LNCAP (cell line): ENCODE data around the gene KCNAB3.

Experiments
- TF ChIP-seq, protein P1 (sequence below): fragments of 450-650 bp; IDR thresholded peaks from 2 replicates; pipeline ENCODE4 v1.5.1; 2017; ENCODE audit warnings: mild to moderate bottlenecking

The KCNAB3 gene

DNA sequence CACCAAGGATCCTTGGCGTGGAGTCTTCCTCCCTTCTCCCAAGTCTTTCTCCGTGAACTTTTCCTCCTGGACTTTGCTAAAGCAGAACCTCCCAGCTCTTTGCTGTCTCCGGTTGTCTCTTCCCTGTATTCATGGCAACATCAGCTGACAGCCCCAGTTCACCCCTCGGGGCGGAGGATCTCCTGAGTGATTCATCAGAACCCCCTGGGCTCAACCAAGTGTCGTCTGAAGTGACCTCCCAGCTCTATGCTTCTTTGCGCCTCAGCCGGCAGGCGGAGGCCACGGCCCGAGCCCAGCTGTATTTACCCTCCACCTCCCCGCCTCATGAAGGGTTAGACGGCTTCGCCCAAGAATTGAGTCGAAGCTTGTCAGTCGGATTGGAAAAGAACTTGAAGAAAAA is 3.3 kb upstream of the KCNAB3 start:
- TF ChIP-seq, protein P1, sequence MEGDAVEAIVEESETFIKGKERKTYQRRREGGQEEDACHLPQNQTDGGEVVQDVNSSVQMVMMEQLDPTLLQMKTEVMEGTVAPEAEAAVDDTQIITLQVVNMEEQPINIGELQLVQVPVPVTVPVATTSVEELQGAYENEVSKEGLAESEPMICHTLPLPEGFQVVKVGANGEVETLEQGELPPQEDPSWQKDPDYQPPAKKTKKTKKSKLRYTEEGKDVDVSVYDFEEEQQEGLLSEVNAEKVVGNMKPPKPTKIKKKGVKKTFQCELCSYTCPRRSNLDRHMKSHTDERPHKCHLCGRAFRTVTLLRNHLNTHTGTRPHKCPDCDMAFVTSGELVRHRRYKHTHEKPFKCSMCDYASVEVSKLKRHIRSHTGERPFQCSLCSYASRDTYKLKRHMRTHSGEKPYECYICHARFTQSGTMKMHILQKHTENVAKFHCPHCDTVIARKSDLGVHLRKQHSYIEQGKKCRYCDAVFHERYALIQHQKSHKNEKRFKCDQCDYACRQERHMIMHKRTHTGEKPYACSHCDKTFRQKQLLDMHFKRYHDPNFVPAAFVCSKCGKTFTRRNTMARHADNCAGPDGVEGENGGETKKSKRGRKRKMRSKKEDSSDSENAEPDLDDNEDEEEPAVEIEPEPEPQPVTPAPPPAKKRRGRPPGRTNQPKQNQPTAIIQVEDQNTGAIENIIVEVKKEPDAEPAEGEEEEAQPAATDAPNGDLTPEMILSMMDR: peak; percentile 23; the same call in 1 of the 2 replicates

DNA sequence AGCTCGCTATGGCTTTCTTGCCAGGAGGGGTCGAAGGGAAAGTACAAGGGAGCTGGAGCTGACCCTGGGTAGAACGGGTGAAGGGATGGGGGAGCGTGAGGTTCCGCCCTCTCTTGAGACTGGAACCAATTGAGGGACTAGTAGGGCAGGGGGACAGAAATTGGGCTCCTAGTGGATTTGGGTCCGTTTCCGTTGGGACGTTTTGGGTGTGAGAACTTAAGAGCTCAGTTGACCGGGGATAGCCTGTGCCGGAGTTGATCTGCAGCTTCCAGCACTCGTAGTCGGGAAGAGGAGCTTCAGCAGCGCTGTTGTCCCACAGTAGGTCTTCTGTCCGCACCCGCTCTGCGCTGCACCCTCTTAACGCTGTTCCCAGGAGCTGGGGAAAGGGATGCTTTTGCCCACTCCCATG is 2.8 kb upstream of the KCNAB3 start:
- TF ChIP-seq, protein P1: no peak

GRCh38 chr17:7931709-7932482 is 2.2 kb upstream of the KCNAB3 start, which contains the start of the genes CNTROB and TRAPPC1:
TSS of gene CNTROB (plus strand) at chr17:7932206. CDS start at chr17:7933080, 874 bp downstream.
TSS of gene TRAPPC1 (minus strand) at chr17:7931946. CDS start at chr17:7931829, 117 bp downstream.
- TF ChIP-seq, protein P1: no peak

DNA sequence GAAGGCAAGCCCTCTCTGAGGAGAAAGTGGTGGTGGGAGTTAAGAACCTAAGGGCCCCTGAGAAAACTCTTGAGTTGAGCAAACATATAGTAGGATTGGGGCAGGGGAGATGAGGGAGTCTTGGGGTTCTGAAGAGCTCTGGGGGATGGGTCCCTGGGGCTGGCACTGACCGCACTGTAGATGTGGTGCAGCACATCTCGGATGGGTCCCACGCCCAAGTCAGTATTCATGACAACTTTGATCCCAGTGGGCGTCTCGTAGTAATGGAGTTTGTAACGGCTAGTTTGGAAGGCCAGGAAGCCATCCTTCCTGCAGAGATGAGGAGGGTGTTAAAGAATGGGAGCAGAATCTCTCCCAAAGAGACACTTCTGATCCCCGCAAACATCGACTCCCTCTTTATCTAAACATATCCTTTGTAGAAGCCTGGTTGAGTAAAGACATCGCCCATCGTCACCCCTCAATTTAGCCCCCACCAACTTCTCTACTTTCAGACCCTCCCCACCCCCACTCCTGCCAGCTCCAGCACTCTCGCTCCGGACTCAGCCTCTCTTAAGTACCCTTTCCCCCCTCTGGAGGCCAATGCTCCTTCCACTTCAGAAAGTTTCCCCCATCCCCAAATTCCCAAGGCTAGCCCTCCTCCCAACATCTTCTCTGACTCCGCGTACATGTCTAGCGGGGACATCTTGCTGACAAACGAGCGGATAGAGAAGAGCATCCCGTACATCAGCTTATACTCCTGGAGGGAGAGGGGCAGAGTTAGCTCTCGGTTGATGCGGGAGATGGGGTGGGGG is 1.4 kb upstream of the KCNAB3 start:
- TF ChIP-seq, protein P1: no peak

DNA sequence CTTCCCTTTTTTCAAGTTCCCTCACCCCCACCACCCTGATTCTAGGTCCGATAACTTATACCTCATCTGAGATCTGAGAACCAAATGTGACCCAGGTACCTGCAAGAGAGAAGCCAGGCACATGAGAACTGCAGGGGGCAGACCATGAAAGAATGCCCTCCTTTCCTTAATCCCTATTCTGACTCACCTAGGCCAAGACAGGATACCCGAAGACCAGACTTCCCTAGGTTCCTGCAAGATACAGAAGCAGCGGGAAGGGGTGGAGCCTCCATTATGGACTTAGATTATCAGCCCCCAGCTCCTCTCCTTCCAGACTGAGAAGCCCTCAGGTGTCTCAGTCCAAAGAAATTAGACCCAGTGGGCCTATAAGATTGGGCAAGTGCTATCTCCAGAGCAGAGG is 2.1 kb downstream of the KCNAB3 start:
- TF ChIP-seq, protein P1: no peak

DNA sequence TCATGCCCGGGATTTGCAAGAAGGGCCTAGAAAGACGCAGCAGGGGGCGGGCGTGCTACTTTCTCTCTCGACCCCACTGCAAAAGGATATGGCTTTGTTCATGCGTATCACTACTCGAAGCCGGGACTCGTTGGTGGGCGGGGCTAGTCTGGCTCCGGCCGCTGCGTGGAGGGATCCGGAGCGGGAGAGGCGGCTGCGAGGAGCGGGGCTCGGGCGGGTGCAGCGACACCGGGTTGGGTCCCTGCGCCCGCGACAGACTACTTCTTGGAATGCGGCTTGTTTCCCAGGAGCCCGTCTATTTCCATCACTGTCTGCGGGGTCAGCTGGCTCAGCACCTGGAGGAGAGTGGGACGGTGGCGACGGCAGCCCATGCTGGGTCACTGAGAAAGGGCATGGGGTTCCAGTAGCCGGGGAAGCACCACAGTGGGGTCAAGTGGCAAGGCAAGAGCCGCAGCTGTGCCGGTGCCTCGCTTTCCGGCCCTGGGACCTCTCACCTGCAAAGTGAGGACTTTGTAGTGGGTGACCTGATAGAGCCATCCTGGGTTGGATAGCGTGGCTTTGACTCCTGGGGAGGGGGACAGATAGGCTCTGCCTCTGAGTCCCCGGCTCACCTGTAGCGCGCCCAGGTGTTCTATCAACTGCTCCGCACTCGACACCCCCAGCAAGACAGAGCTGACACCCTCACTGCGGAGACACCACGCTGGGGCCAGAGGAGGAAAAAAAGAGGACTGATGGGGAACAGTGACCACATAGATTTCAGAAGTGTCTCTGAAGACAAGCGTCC is 6.6 kb downstream of the KCNAB3 start:
- TF ChIP-seq, protein P1: no peak

GRCh38 chr17:7922269-7922844 is 7.3 kb downstream of the KCNAB3 start:
- TF ChIP-seq, protein P1: no peak
